Epithelial cell of prostate (primary cell): ENCODE data around the gene TSR3.

Source experiments
- DNase-seq: peaks from one replicate; pipeline ENCODE4 v3.0.0-alpha.2; 2011; ENCODE audit warnings: low read depth, low spot score
- H3K27ac ChIP-seq: fragments of 450-650 bp; 2 replicates; pipeline ENCODE4 v1.5.1; 2017; ENCODE audit warnings: mild to moderate bottlenecking

Gene TSR3

DNA sequence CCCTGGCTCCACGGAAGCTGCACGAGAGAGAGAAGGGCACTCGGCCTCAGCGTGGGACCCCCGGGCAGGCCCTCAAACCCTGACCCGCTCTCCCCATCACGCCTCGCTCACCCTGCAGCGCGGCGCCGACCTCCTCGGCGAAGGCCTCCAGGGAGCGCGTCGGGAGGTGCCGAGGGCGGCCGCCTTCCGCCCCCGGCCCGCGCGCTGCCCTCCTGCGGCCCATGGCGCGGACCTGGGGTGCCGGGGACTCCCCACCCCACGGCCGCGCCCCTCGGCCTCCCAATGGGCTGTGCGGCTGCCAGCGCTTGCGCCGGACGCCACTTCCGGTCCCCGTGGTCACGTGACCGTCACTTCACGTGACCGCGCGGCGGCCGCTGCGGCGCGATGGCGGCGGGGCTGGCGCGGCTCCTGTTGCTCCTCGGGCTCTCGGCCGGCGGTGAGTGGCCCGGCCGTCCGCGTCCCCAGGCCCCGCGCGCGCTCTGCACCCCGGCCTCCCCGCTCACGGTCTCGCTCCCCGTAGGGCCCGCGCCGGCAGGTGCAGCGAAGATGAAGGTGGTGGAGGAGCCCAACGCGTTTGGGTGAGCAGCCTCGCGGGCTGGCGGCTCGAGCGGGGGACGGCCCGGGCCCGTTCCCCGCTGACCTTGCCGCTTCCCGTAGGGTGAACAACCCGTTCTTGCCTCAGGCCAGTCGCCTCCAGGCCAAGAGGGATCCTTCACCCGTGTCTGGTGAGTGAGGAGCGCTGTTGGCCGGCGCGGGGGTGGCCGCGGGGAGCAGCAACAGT lies at the start of gene TSR3, which contains the start of gene GNPTG:
Gene TSR3, minus strand, starts transcription at position 297 of the 781 bp plus-strand sequence. Its CDS starts 74 bp downstream, at position 223.
Gene GNPTG, plus strand, starts transcription at position 350 of the 781 bp plus-strand sequence. Its CDS starts 35 bp downstream, at position 385.
- peak; percentile 69 for DNase-seq

DNA sequence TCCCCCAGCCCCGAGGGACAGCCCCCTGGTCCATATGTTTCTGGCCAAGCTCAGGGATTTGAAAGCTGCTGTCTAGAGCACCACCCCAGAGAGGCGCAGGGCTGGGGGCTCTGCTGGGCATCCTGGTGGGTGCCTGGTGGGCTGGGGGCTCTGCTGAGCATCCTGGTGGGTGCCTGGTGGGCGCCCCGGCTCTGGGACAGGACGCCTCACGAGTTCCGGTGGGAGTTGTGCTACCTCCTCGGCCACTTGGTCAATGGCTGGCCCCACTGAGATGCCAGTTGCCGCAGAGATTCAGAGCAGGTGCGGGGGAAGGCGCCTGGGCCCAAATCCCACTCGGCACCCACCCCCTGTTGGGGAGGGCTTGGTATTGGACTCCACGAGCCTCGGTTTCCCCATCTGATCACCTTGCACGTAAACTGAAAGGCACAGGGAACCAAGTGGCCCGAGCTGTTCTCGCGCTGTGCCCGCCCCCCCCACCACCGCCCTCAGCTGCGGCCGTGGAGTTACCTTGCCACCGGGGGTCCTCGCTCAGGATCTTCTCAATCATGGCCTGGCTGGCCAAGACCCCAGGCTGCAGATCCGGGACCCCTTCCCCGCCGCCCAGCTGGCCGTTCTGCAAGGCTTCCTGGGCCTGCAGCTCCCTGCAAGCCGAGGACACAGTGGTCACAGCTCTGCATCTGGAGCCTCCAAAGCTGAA lies 49.5 kb upstream of the TSR3 start:
- no peak for DNase-seq

More for the DNA sequence above, at the start of gene TSR3, which contains the start of gene GNPTG:
- peak within 1 kb of the TSS; percentile 14 for H3K27ac ChIP-seq

DNA sequence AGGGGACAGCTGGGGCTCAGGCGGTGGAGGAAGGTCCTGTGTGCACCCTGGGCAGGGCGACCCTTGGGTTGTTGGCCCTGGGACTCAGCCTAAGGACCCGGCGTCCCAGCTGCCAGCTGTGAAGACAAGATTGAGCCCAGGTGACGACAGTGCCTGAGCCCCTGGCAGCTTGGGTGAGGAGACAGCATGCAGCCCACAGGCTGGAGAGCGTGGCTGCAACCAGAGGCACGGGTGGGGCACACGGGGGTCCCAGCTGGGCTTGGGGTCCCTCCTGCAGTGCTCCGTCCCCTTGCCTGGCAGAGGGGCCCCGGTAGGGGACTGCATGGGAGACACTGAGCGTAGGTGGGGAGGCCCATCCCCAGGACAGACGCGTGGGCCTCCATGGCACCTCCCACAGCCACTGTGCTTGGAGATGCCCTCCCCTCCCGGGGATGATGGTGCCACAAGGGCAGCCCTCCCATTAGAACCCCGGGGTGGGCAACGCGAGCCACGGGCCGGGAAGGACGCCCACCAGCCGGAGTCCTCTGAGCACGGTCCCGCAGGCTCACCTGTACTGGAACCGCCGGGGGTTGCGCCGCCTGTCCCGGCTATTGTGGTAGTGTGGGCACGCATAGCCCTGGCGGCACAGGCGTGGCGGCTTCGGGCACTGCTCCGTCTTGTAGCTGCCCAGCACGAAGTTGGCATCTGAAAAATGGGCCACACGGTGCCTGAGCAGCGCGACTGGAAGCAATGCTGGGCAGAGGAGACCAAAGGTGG lies 47.3 kb upstream of the TSR3 start:
- no peak for DNase-seq
- no peak overlapping the region for H3K27ac ChIP-seq

More for the DNA sequence above, 49.5 kb upstream of the TSR3 start:
- no peak overlapping the region for H3K27ac ChIP-seq

DNA sequence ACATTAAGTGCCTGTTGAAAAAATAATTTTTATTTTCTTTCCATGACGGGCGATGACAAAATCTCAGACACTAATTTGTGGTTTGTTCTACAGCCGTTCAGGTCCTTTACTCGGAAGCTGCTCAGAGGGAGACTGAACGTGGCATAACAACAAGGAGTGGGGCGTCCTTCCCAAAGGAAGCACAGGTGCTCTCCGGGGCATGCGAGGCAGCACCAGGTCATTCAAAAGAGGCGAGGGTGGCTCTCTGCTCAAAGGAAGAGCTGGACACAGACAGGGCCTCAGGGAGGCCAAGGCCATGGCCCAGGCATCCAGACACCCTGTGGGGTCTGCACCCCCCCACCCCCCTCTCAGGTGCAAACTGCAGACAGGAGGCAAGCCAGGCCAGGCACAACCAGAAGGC lies 46.7 kb upstream of the TSR3 start:
- DNase-seq = no peak
- H3K27ac ChIP-seq = no peak overlapping the region

DNA sequence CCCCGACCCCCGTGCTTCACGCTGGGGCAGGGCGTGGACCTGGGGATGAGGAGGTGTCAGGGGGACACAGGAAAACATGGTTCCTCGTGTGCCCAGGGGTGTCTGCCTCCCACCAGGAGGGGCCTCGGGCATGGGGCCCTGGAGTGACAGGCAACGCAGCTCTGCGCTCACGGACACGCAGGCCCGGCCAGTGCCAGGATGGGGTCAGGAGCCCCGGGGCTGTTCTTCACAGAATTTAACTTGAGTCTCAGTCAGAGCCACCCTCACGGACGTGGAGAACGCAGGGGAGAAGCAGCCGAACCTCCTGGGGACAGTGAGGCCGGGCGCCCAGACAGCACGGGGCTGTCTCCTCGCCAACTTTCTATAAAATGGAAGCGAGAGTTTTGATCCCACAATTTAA lies 46.1 kb upstream of the TSR3 start:
- no peak overlapping the region for H3K27ac ChIP-seq
- DNase-seq = no peak

DNA sequence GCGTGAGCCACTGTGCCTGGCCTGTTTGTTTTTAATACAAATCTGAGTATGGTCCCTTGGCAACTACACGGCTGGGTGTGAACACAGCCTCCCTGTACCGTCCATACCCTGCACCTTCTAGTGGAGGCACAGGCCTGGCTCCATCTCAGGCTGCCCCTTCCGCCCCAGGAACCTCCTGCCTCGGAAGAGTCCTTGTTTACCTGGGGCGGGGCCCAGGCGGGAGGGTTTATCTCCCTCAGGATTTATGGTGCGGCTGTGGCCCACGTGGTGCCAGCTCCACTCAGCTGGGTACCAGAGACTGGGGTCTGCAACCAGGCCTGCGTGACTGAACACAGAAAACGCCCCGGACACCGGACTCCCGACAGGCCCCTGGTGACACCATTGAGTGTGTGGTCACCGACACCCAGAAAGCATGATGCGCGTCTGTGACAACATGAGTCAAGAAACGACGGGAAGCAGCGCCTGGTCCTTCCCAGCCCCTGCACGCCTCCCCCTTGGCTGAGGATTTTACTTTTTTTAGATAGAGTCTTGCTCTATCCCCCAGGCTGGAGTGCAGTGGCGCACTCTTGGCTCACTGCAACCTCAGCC lies 43.9 kb upstream of the TSR3 start:
- DNase-seq = no peak
- H3K27ac ChIP-seq = no peak overlapping the region

DNA sequence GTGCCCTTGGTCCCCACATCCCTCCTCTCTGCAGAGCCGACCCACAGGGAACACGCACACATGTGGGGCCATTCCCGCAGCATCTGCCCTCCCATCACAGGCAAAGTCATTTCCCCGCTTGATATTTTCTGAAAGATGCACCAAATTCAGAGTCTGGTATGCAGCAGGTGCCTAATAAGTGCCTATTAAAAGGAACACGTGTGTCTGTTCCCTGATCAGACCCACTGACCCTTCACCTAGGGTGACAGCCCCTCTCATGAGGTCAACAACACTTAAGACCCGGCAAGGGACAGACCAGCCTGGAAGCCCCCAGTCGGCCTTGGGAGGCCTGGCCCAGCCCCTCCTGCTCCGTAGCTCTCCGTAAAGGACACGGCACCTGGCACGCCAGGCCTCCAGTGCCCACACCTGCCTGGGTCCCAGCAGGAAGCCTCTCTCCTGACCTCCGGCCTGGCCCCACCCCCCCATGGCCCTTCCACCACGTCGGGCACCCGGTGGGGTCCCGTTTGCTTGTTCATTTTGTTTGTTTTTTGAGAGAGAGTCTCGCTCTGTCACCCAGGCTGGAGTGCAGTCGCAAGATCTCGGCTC lies 42.8 kb upstream of the TSR3 start:
- H3K27ac ChIP-seq = no peak overlapping the region
- no peak for DNase-seq

DNA sequence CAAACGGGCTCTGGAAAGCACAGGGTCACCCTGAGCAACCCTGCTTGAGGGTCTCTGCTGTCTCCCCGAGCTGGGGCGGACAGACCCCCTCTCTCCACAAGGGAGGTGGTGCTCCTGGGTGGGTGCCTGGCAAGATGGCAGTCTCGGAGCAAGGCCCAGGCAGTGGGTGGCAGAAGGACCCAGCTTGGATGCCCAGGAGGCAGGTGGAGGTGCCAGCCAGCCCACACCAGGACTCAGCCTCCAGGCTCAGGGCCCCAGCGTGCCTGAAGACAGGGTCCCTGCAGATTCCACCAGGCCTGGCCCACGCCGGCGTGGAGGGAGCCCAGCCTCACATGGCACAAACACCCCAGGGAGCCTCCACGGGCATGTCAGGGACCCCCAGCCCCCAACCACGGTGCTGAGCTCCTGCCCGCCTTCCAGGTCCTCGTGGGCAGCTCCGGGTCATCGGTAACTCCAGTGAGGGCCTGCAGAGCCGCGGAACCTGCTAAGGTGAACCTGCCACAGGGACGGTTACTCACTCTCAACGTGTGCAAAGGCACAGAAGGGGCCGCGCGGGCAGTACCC lies 42.0 kb upstream of the TSR3 start:
- no peak for DNase-seq
- H3K27ac ChIP-seq = no peak overlapping the region

DNA sequence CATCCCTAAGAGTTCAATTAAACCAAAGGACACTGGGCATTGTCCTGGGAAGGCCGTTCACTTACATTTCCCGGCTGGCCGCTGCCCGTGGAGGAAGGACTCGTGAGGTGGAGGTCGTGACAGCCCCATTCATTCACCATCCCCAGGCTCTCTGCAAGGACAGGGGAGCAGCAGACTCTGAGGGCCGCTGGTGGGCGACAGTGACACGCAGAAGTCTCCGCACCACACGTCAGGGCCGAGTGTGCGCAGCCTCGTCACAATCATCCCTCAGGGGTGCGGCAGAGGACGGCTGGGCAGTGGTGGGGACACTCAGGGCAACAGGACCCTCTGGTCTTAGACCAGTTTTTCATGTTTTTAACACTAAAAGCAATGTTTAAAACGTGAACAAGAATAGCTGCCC lies 41.1 kb upstream of the TSR3 start:
- no peak overlapping the region for H3K27ac ChIP-seq
- no peak for DNase-seq

DNA sequence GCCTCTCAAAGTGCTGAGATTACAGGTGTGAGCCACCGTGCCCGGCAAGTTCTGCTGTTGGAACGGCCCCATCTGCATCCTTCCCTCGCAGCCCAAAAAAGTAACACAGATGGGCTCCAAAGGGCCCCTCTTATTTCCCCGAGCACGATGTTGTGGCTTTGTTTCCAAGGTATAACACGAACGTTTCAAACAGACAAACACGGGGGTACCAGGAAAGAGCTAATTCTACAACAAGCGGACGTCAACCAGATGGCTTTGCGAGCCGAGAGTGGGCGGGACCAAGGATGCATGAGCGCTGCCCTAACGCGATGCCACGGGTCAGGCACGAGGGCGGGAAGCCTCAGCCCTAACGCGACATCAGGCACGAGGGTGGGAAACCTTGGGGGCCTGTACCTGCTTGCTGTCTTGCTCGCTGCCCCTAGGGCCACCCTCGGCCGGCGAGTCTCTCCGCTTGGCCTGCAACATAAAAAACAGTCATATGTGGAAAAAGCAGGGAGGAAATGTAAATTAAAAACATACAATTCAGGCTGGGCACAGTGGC lies 38.6 kb upstream of the TSR3 start:
- no peak for DNase-seq

DNA sequence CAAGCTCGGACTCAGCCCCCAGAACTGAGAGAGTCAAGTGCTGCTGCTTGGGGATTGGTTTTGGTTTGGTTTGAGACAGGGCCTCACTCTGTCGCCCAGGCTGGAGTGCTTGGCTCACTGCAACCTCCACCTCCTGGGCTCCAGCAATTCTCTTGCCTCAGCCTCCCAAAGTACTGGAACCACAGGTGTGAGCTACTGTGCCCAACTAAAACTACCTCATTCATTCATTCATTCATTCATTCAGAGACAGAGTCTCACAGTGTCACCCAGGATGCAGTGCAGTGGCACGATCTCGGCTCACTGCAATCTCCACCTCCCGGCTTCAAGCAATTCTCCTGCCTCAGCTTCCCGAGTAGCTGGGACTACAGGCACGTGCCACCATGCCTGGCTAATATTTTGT lies 38.1 kb upstream of the TSR3 start:
- no peak for DNase-seq
- no peak overlapping the region for H3K27ac ChIP-seq

More for the DNA sequence above, 38.6 kb upstream of the TSR3 start:
- no peak overlapping the region for H3K27ac ChIP-seq

DNA sequence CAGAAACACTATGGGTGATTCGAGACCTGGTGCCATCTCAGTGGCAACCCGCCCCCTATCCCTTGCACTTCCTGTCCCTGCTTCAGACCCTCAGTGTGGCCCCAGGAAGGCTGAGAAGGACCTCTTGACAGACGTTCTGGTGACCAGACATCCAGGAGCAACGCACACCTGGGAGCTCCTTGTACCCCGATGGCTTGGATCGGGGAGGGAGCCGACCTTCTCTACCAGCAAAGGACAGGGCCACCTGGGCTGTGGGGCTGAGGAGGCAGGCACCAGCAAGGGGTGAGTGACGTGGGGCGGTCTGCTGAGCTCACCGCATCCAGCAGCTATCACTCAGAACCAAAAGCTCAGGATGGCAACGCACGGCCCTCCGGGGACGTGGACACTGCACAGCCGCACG lies 35.7 kb upstream of the TSR3 start:
- no peak overlapping the region for H3K27ac ChIP-seq
- no peak for DNase-seq

DNA sequence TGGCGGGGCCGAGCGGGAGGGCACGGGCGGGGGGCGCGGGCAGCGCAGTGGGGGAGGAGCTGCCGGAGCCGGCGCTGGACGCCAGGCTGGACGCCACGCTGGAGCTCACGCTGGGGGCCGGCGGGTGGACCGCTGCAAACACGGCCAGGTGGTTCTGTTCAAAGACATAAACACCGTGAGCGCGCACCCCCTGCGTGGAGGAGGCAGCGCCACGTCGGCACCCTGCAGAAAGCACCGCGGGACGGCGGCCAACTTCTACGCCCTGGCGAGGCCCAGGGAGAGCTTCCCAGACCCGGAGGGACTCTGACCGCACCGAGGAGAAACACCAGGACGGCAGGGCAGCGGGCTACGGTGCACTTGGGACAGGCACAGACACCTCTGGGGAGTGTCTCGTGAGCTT lies 33.6 kb upstream of the TSR3 start:
- no peak overlapping the region for H3K27ac ChIP-seq
- DNase-seq = no peak

DNA sequence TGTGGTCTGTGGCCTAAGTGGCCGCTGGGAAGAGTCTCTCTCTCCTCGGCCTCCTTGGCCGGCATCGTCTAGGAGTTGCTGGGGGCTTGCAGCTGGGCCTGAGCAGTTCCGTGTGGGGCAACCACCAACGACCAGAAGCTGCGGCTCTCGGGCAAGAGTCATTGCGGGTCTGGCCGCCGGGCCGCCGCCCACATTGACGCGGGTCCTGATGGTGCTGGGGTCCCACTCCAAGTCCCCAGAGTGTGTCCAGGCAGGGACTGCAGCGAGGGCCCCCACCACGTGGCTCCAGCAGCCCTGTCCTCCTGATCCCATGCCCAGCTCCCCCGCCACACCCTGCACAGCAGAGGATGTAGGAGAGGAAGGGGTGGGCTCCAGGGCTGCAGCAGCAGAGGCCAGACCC lies 31.9 kb upstream of the TSR3 start:
- no peak overlapping the region for H3K27ac ChIP-seq

DNA sequence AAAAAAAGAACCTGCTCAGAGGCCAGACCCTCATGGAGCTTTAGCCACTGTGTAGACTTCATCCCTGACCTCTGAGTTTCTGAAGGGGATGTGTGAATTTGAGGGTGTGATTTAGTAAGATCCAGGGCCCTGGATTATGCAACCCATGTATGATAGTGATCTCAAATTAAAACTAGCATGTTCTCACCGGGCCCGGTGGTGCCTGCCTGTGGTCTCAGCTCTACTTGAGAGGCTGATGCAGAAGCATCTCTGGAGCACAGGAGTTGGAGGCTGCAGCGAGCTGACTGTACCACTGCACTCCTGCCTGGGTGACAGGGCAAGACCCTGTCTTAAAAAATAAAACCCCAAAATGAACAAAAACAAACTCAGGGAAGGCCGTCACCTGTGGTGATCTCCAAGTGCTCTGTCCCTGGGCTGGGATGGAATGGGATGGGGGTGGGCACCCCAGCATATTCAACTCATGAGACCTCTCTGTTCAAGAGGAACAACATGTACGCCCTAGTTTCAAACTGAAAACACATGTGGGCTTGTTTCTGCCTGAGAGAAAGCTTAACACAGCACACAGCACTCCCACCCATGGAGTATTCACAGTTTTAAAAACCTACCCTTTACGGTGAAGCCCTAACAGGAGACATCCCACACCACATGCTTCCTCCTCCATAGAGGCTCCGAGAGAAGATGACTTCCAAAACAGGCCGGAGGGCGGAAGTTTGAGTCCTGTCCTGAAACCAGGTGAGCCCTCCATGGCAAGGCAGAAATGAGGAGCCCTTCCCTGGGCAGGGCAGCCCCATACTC lies 30.1 kb upstream of the TSR3 start:
- H3K27ac ChIP-seq = no peak overlapping the region
- DNase-seq = no peak

More for the DNA sequence above, 31.9 kb upstream of the TSR3 start:
- DNase-seq = no peak

DNA sequence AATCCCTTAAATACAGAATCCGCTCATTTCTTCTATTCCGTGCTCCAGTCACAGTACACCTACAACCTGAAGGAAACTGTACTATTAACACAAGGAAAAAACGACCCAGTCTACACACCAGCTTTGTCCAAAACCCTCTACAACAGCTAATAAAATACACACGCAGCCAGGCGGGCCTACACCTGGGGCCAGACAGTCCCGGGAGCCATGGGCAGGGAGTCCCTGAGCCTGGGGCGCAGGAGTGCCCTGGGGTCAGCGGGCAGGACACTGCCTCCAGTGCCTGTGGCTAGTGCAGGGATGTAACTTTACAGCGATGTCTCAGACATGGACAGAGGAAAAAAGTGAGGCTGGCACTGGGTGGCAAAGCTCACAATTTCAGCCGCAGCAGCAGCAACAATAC lies 28.5 kb upstream of the TSR3 start:
- DNase-seq = no peak
- no peak overlapping the region for H3K27ac ChIP-seq

DNA sequence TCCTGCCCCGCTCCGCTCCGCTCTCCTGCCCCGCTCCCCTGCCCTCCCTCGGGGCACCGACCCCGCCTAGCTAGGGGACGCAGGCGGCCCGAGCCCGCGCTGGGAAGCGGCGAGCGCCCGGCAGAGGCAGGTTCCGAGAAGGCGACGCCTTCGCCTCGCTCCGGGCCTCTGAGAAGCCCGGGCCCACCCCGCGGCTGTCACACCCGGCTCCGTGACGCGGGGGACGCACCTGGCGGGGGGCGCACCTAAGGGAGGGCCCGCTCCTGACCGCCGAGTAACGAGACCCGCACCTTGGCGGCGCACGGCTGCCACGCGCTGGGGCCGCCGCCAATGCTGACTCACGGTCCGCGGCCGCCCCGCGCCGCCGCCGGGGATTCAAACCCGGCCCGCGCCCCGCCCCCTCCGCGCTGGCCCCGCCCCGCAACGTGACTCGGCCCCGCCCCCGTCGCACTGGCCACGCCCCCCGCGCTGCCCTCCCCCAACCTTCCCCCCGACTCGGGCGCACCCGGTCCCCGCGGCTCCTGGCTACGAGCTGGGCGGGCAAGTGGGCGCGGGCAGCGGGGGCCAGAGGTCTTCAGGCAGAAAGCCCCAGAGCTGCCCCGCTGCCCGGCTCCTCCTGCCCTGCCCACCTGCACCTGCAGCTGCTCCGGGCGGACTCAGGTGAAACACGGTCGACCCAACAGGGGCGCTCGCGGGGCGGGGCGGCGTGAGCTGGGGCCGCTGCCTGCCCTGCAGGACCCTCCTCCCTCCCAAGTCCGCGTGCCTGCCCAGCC lies 27.8 kb upstream of the TSR3 start:
- no peak for DNase-seq
- peak overlapping the region; percentile 56 for H3K27ac ChIP-seq

DNA sequence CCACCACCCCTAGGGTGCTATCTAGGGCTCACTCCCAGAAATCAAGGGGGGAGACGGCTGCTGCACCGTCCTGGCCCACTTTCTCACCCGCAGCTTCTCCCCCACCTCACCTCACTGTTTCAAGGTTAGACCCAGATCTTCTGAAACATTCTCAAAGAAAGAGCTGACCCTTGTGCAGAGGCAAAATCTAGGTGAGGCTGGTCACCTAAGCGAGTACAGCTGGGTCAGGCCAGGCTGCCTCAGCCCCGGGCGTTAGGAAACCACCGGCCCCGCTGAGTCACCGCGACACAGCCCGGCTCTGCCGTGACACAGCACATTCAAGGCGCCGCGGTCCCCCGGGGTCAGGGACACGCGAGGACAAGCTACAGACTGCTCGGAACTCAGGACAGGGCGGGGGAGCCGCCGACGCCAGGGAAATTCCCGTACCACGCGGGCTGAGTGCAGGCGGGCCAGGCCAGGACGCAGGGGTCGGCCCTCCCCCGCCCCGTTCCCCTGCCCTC lies 27.2 kb upstream of the TSR3 start:
- H3K27ac ChIP-seq = peak overlapping the region; percentile 56
- DNase-seq = peak; percentile 29
